Right hindlimb (tissue), 1 donor: ENCODE measurements around the gene CLCN7.

Experiments used
- DNase-seq: peaks from one replicate; pipeline ENCODE4 v3.0.0-alpha.2; 2018

The CLCN7 gene, protein sequence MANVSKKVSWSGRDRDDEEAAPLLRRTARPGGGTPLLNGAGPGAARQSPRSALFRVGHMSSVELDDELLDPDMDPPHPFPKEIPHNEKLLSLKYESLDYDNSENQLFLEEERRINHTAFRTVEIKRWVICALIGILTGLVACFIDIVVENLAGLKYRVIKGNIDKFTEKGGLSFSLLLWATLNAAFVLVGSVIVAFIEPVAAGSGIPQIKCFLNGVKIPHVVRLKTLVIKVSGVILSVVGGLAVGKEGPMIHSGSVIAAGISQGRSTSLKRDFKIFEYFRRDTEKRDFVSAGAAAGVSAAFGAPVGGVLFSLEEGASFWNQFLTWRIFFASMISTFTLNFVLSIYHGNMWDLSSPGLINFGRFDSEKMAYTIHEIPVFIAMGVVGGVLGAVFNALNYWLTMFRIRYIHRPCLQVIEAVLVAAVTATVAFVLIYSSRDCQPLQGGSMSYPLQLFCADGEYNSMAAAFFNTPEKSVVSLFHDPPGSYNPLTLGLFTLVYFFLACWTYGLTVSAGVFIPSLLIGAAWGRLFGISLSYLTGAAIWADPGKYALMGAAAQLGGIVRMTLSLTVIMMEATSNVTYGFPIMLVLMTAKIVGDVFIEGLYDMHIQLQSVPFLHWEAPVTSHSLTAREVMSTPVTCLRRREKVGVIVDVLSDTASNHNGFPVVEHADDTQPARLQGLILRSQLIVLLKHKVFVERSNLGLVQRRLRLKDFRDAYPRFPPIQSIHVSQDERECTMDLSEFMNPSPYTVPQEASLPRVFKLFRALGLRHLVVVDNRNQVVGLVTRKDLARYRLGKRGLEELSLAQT

GRCh38 chr16:1474796-1475551 is at the start of gene CLCN7:
TSS of gene CLCN7 (minus strand) at chr16:1475028. CDS start at chr16:1474974, 54 bp downstream.
- DNase-seq, result peak; percentile 92

DNA sequence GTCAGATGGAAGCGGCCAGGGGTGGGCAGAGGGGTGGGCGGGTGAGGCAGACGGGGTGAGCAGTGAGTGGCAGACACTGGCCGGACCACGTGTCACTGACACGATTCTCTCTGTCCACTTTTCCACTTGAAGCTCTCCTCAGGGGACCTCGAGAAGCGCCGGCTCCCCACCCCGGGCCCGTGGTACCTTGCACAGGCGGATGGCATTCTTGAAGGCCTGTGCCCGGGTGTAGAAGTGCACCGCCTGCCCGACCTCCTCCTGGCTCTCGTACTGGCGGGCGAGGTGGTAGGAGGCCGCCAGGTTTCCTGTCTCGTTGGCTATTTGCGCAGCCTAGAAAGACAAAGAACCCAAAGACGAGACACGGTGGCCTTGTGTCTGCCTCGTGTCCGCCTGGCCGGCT is 49.5 kb upstream of the CLCN7 start:
- no peak for DNase-seq

DNA sequence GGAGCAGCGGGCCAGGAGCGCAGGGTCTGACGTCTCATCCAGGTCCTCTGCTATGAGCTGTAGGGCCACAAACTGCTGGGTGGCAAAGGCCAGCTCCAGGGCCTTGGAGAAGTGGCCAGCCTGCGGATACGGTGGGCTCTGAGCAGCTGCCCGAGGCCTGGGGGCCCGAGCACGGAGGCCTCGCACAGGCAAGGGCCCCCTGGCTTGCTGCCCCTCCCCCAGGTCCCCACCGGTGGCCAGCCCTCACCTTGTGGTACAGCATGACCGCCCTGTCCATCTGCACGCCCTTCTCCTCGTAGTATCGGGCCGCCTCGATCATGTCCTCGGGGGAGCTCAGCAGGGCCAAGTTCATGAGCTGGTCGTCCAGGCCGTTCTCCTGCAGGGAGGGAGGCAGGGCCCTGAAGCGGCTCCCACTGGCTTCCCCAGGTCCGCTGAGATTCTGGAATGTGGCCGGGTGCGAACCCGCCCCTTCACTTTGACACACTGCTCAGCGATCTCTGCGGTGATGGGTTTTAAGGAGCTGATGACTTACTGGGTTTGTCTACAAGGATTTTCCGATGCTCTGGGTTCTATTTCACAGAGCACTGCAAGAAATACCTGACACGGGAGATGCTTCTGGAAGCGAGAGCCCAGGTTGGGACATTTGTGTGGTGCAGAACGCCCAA is 48.9 kb upstream of the CLCN7 start:
- DNase-seq, result no peak

DNA sequence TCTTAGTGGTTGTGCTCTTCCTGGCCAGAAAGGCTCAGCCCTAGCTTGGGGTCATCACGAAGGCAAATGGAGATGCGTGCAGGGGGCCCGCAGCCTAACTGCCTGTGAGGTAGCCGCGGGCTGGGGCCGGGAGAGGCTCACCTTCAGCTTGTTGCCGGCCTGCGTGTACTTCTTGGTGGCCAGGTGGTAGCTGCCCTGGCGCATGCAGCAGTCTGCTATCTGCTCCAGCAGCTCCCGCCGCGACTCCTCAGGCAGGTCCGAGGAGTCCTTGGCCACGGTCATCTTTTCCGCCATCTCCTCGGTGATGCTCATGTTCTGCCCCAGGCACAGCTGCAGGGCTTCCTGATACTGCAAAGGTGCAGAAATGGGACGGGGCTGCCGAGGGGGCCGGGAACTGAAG is 45.6 kb upstream of the CLCN7 start:
- DNase-seq, result no peak

DNA sequence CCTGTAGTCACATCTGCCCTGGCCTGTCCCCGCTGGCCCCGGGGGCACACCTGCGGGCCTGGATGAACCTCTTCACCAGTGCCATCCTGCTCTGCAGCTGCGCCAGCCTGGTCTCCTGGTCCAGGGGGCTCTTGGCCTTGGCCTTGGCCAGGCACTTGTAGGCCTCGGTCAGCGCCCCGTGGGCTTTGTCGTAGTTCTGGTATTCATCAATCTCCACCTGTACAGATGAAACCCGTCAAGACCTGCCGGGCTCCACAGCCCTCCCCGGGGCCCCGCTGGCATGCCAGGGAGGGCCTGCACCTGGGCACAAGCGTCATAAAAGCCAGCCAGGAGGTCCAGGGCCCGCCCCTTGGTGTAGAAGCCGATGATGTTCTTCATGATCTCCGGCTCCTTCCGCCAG is 45.0 kb upstream of the CLCN7 start:
- no peak for DNase-seq

- no peak for DNase-seq
Measured at GRCh38 chr16:1518626-1519135, 43.9 kb upstream of the CLCN7 start.

DNA sequence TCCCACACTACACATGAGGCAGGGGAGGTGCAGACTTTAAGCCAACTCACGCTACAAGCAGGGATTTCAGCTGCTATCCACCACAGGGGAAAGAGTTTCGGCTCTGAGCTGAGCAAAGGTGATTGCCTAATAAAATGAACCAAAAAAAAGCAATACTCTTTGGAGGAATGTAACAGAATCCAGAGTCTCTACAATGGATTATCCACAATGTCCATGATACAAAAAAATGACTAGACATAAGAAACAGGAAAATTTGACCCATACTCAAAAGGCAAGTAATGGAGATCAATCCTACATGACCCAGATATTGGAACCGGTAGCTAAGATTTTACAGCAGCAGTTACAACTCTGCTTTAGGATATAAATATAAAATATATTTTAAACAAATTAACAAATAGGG is 39.7 kb upstream of the CLCN7 start:
- DNase-seq, result no peak

- no peak for DNase-seq
Measured at GRCh38 chr16:1512774-1513173, 37.9 kb upstream of the CLCN7 start.

- DNase-seq, result no peak
Measured at GRCh38 chr16:1511662-1512569, 37.1 kb upstream of the CLCN7 start.

- no peak for DNase-seq
Measured at GRCh38 chr16:1510941-1511351, 36.1 kb upstream of the CLCN7 start.

DNA sequence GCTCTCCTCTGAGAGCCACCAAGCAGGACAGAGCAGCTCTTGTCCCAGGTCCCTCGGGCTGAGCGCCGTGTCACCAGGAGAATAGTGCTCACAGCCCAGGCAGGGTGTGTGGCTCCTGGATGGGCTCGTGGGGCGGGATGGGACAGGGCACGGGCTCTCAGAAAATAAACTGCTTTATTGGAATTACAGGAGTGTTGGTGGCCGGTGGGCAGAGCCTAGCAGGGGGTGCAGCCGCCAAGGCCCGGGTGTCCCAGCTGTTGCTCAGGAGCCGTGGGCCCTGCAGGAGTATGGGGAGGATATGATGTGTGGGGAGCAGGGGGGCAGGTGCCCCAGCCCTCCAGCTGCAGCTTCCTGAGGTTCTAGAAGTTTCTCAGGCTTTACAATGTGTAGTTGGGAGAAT is 35.4 kb upstream of the CLCN7 start:
- DNase-seq, result no peak

- no peak for DNase-seq
Measured at GRCh38 chr16:1509307-1510221, 34.7 kb upstream of the CLCN7 start.

- DNase-seq, result no peak
Measured at GRCh38 chr16:1508494-1509187, 33.8 kb upstream of the CLCN7 start.

- DNase-seq, result no peak
Measured at GRCh38 chr16:1506494-1507213, 31.8 kb upstream of the CLCN7 start.

- DNase-seq, result no peak
Measured at GRCh38 chr16:1505912-1506311, 31.1 kb upstream of the CLCN7 start.

- no peak for DNase-seq
Measured at GRCh38 chr16:1505073-1505844, 30.4 kb upstream of the CLCN7 start.

GRCh38 chr16:1503110-1503955 is 28.5 kb upstream of the CLCN7 start:
- no peak for DNase-seq
